A549 (cell line): ENCODE measurements around the gene NFIA. TPM values are rescaled to one million over a fixed set of nuclear protein-coding genes. Genes with fewer than 3 reads are reported as not detected.

ENCODE experiments used
- ATAC-seq, 2 experiments: fragments of 200-7000 bp in 1 of 2; fragments of >200 bp in 1 of 2; cut with Nextera tagmentation in 1 of 2; cut with Tn5 transposase in 1 of 2; 3 replicates each; pipeline versions ENCODE4 v1.8.0 to v1.9.1; 2018 to 2020; ENCODE audit warnings: mild to moderate bottlenecking in 1 of 2, moderate library complexity in 1 of 2
- CTCF ChIA-PET: fragments of 300-600 bp; sonication (Branson Sonifier 250); formaldehyde crosslinking; extraction: SDS; loops from one replicate; lab custom pipeline; 2021; ENCODE audit warnings: antibody characterized with exemption, inconsistent platforms; lab: Yijun Ruan, JAX
- POLR2A ChIA-PET: fragments of 350-600 bp; formaldehyde crosslinking; extraction: SDS; loops from one replicate; lab custom pipeline; 2021; ENCODE audit warnings: antibody characterized with exemption, inconsistent platforms; lab: Yijun Ruan, JAX
- DNase-seq, 2 experiments: peaks; one replicate each; pipeline versions ENCODE4 v3.0.0 to v3.0.0-alpha.2; 2011 to 2016; ENCODE audit warnings: low read depth in 1 of 2, low spot score in 1 of 2
- FAIRE-seq: peaks from 2 replicates; lab custom pipeline; 2011; peaks lifted over from hg19 to GRCh38; lab: Jason Lieb, UNC
- H3K27ac ChIP-seq, 2 experiments: fragments of >200 bp; sonication (Bioruptor Twin); formaldehyde crosslinking; 3 replicates each; pipeline ENCODE4 v1.5.1; 2016 to 2017
- H3K4me1 ChIP-seq: fragments of >200 bp; sonication (Bioruptor Twin); formaldehyde crosslinking; 3 replicates; pipeline ENCODE4 v1.6.1; 2016
- H3K4me2 ChIP-seq: fragments of >200 bp; sonication (Bioruptor Twin); formaldehyde crosslinking; 3 replicates; pipeline ENCODE4 v1.6.1; 2016
- H3K4me3 ChIP-seq: fragments of >200 bp; sonication (Bioruptor Twin); formaldehyde crosslinking; 3 replicates; pipeline ENCODE4 v1.5.1; 2016
- H3K9me3 ChIP-seq: fragments of >200 bp; sonication (Bioruptor Twin); formaldehyde crosslinking; 3 replicates; pipeline ENCODE4 v1.6.1; 2016
- ATOH8 ChIP-seq: fragments of 250-450 bp; sonication (Bioruptor Pico); IDR thresholded peaks from 2 replicates; pipeline ENCODE4 v1.5.0; 2020; ENCODE audit warnings: low read depth, mild to moderate bottlenecking, moderate library complexity
- CEBPB ChIP-seq, 2 experiments: fragments of >200 bp in 1 of 2; sonication (Bioruptor Twin) in 1 of 2; formaldehyde crosslinking in 1 of 2; IDR thresholded peaks; 2 replicates each; pipeline ENCODE4 v1.6.1; 2012 to 2016
- CHD2 ChIP-seq: fragments of 150-350 bp; IDR thresholded peaks from 2 replicates; pipeline ENCODE4 v1.6.1; 2014; ENCODE audit warnings: low read length; ENCODE audit not compliant: partially characterized antibody
- CHD4 ChIP-seq: fragments of 200-600 bp; sonication (generic); IDR thresholded peaks from 2 replicates; pipeline ENCODE4 v1.6.1; 2016; ENCODE audit warnings: antibody characterized with exemption, mild to moderate bottlenecking, borderline replicate concordance
- FOSL2 ChIP-seq, 2 experiments: fragments of 450-650 bp in 1 of 2; fragments of >200 bp in 1 of 2; sonication (Bioruptor Twin) in 1 of 2; formaldehyde crosslinking; IDR thresholded peaks; 2 replicates each; pipeline versions ENCODE4 v1.5.0 to v1.6.1; 2016 to 2020; ENCODE audit warnings: mild to moderate bottlenecking in 1 of 2, moderate library complexity in 1 of 2
- FOXS1 ChIP-seq: fragments of 250-450 bp; sonication (Bioruptor Pico); IDR thresholded peaks from 2 replicates; pipeline ENCODE4 v1.5.0; 2020; ENCODE audit warnings: mild to moderate bottlenecking, moderate library complexity
- GATA3 ChIP-seq: IDR thresholded peaks from 2 replicates; pipeline ENCODE4 v1.6.1; 2012; ENCODE audit warnings: borderline replicate concordance
- JUN ChIP-seq, 2 experiments: fragments of >200 bp; sonication (Bioruptor Twin); formaldehyde crosslinking; IDR thresholded peaks; 2 replicates in 1 of 2; 3 replicates in 1 of 2; pipeline ENCODE4 v1.6.1; 2016 to 2017
- JUNB ChIP-seq: fragments of >200 bp; sonication (Bioruptor Twin); formaldehyde crosslinking; IDR thresholded peaks from 2 replicates; pipeline ENCODE4 v1.6.1; 2016
- REST ChIP-seq: fragments of 200-600 bp; sonication (generic); IDR thresholded peaks from 2 replicates; pipeline ENCODE4 v1.6.1; 2016; ENCODE audit warnings: antibody characterized with exemption, mild to moderate bottlenecking, moderate library complexity
- TP53 ChIP-seq: fragments of 250-450 bp; sonication (Bioruptor Pico); IDR thresholded peaks from 2 replicates; pipeline ENCODE4 v1.5.0; 2021; ENCODE audit warnings: mild to moderate bottlenecking, moderate library complexity
- USF2 ChIP-seq: fragments of 450-650 bp; IDR thresholded peaks from 2 replicates; pipeline ENCODE4 v1.6.1; 2014; ENCODE audit warnings: antibody characterized with exemption
- ZFP36 ChIP-seq: fragments of 450-650 bp; IDR thresholded peaks from 2 replicates; pipeline ENCODE4 v1.6.1; 2014; ENCODE audit warnings: borderline replicate concordance; ENCODE audit not compliant: partially characterized antibody
- ZSCAN20 ChIP-seq: fragments of 250-450 bp; sonication (Bioruptor Pico); IDR thresholded peaks from 2 replicates; pipeline ENCODE4 v1.8.0; 2022; ENCODE audit warnings: mild to moderate bottlenecking, moderate library complexity
- WGBS: methylation state at CpG from one replicate; pipeline ENCODE4 v1.1.6; 2017; ENCODE audit errors: missing lambda C conversion rate; 5-methylcytosine and 5-hydroxymethylcytosine counted together
- polyA plus RNA-seq, 4 experiments: library from polyadenylated mRNA; depleted of rRNA in 3 of 4; stranded (reverse); fragments of >200 nt; fragmentation: RNase III in 1 of 4; extraction: RNeasy Plus Mini Kit Qiagen cat#74134 plus additional on column Dnase treatment in 1 of 4; gene quantifications; 2 replicates in 3 of 4; 3 replicates in 1 of 4; pipeline ENCODE4 v1.2.3, GENCODE V29; 2011 to 2017

The NFIA gene
- polyA plus RNA-seq, 2 of the 4 experiments (the other 2 are of a cell fraction) = 6.5 to 25.8 TPM

GRCh38 chr1:61322008-61322744 is 239.8 kb downstream of the NFIA start:
- CTCF ChIA-PET = no interaction called here
- Histone ChIP-seq H3K4me1 (peaks cover 52% of the 10 kb centered on the region), H3K9me3 (no peaks in the 10 kb centered on the region), H3K27ac (peak overlapping the region; percentile 5 to 27; a peak in 1 of 6 replicates), H3K4me3 (no peak overlapping the region), H3K4me2 (peak overlapping the region; percentile 51)
- FAIRE-seq = no peak
- no peak for TF ChIP-seq REST
- no peak for TF ChIP-seq USF2
- no peak for TF ChIP-seq FOSL2 (IDR thresholded peaks at IDR 0.05)
- TF ChIP-seq FOSL2 (CRISPR knock-in tag; IDR thresholded peaks at IDR 0.05) = no peak
- no peak for TF ChIP-seq CHD4
- TF ChIP-seq ATOH8 (CRISPR knock-in tag) = no peak
- no peak for TF ChIP-seq JUN (IDR thresholded peaks at IDR 0.05)
- TF ChIP-seq CHD2 = no peak
- no peak for DNase-seq
- peak in 1 of 2 experiments; percentile 52; a peak in 3 of 6 replicates for ATAC-seq
- POLR2A ChIA-PET = no interaction called here
- 62% methylated on average over 7 of the region's 7 CpGs for WGBS

- FAIRE-seq (no peak), ATAC-seq (peak; percentile 64 to 66), DNase-seq (peak; percentile 12 to 58)
- peak; percentile 37; the same call in 1 of the 2 replicates for TF ChIP-seq GATA3
- TF ChIP-seq FOSL2 (IDR thresholded peaks at IDR 0.05) = no peak
- peak; percentile 67 for TF ChIP-seq FOSL2 (CRISPR knock-in tag; IDR thresholded peaks at IDR 0.05)
- no peak for TF ChIP-seq ZFP36
- peak in 1 of 2 experiments; percentile 61; a peak in 2 of 4 replicates for TF ChIP-seq CEBPB (IDR thresholded peaks at IDR 0.05)
- TF ChIP-seq FOXS1 (CRISPR knock-in tag) = no peak
- TF ChIP-seq TP53 (CRISPR knock-in tag) = no peak
- ChIA-PET CTCF (no interaction called here), POLR2A (no interaction called here)
- Histone ChIP-seq H3K4me2 (peak overlapping the region; percentile 51), H3K4me3 (no peak overlapping the region), H3K9me3 (no peaks in the 10 kb centered on the region), H3K4me1 (peaks cover 51% of the 10 kb centered on the region), H3K27ac (no peak overlapping the region; a peak in 1 of 6 replicates)
Measured at GRCh38 chr1:61322769-61323168, 240.4 kb downstream of the NFIA start.

GRCh38 chr1:61323681-61324328 is 241.4 kb downstream of the NFIA start:
- ATAC-seq = peak; percentile 30 to 54; a peak in 3 of 6 replicates
- H3K4me1 ChIP-seq = peaks cover 41% of the 10 kb centered on the region
- H3K4me3 ChIP-seq = no peak overlapping the region
- no peak for TF ChIP-seq ZSCAN20 (CRISPR knock-in tag)
- TF ChIP-seq FOSL2 (IDR thresholded peaks at IDR 0.05) = no peak
- TF ChIP-seq FOSL2 (CRISPR knock-in tag; IDR thresholded peaks at IDR 0.05) = peak; percentile 36; the same call in 1 of the 2 replicates
- peak; percentile 20; the same call in 1 of the 2 replicates for TF ChIP-seq JUNB
- no peak for FAIRE-seq
- DNase-seq = no peak
- CTCF ChIA-PET = interaction anchor here (1.2 kb wide), 1 partner anchor 60 kb away, joined by 3 read pairs; no protein-coding TSS in a partner anchor
- WGBS = 55% methylated on average over 6 of the region's 6 CpGs
- POLR2A ChIA-PET = no interaction called here
- H3K4me2 ChIP-seq = peak overlapping the region; percentile 51
- no peaks in the 10 kb centered on the region for H3K9me3 ChIP-seq
- H3K27ac ChIP-seq = peak overlapping the region; percentile 18 to 26; a peak in 1 of 6 replicates
